Fibroblast of peridontal ligament (primary cell): ENCODE measurements around the gene KRT17.
"Not testable (repeated sequence)": the region's sequence is repeated elsewhere in the genome, so short reads cannot be mapped to it uniquely, and the experiment has no call there.

Experiments used
- DNase-seq: peaks from one replicate; pipeline ENCODE4 v3.0.0-alpha.2; 2010; ENCODE audit errors: extremely low read depth

KRT17 gene

GRCh38 chr17:41653892-41654677 is 29.7 kb upstream of the KRT17 start:
- DNase-seq: no peak

DNA sequence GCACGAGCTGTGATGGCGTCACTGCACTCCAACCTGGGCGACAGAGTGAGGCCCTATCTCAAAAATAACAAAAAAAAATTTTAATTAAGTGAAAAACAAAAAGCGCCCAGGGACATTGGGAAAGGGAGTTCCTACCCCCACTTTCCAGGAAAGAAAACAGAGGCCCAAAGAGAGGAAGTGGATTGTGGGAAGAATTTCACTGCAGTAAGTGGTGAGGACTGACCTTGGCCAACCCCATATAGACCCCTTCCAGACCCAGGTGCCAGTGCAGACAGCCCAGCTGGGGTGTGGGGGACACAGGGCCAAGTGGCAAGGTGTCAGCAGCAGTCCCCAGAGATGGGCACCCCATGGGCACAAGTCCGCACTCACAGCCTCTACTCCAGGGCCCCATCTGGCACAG is 29.0 kb upstream of the KRT17 start:
- DNase-seq: no peak

GRCh38 chr17:41652461-41652970 is 28.1 kb upstream of the KRT17 start:
- DNase-seq: no peak

- DNase-seq: no peak
Observed at GRCh38 chr17:41651625-41652460, 27.5 kb upstream of the KRT17 start.

DNA sequence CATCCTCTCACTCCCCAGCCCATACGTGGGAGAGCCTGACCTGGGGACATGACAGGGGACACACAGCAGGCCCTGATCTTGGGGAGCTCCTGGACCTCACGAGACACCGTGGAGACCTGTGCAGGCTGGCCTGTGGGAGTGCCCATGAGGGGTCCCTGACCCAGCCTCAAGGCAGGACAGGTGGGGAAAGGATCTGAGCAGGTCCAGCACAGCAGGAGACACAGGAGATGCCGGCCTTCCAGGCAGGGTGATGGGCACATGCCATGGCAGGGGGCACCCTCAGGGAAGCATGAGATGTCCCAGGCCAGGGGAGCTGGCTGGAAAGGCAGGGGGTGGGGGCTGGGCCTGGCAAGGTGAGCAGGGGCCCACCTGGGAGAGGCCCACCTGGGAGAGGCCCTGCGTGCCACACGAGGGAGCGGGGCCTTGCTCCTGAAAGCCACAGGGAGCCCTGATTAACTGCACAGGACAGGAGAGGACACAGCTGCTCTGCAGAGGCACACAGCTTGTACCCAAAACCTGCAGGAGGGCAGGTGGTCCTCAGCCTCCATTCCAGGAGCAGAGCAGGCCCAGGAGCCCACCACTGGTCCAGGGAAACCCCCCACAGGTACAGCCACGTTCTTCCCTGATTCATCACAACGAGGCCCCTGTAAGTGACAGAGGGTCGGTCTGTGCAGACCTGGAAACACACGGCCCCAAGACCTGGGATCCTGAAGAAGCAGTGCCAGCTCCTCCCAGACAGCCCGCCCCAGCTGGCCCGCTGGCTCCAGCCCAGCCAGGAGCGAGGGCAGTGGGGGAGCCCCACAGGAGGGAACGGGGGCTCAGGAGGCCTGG is 26.6 kb upstream of the KRT17 start:
- no peak for DNase-seq

- no peak for DNase-seq
Observed at GRCh38 chr17:41649923-41650519, 25.6 kb upstream of the KRT17 start.

GRCh38 chr17:41648411-41649195 is 24.2 kb upstream of the KRT17 start:
- DNase-seq: peak; percentile 85

DNA sequence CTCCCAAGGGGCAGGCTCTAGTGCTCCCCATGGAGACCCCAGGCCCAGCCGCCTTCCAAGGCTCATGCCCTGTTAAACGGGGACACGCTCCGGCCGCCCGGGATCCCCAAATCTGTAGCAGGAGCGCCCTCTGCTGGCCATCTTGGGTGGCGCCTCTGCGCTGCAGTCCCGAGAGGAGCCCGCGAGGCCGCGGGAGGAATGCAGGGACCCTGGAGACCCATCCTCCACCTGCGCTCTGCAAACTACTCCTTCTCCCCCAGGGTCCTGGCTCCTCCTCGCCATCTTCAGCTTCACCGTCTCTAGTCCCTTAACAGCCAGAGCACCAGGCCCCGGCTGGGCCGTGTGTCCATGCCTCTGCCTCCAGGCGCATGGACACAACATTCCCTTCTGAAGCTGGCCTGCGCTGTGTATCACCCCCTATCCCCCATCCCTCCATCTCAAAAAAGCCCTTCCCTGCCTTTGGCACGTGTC is 23.6 kb upstream of the KRT17 start:
- peak; percentile 62 for DNase-seq

- DNase-seq: no peak
Observed at GRCh38 chr17:41647038-41647813, 22.9 kb upstream of the KRT17 start.

DNA sequence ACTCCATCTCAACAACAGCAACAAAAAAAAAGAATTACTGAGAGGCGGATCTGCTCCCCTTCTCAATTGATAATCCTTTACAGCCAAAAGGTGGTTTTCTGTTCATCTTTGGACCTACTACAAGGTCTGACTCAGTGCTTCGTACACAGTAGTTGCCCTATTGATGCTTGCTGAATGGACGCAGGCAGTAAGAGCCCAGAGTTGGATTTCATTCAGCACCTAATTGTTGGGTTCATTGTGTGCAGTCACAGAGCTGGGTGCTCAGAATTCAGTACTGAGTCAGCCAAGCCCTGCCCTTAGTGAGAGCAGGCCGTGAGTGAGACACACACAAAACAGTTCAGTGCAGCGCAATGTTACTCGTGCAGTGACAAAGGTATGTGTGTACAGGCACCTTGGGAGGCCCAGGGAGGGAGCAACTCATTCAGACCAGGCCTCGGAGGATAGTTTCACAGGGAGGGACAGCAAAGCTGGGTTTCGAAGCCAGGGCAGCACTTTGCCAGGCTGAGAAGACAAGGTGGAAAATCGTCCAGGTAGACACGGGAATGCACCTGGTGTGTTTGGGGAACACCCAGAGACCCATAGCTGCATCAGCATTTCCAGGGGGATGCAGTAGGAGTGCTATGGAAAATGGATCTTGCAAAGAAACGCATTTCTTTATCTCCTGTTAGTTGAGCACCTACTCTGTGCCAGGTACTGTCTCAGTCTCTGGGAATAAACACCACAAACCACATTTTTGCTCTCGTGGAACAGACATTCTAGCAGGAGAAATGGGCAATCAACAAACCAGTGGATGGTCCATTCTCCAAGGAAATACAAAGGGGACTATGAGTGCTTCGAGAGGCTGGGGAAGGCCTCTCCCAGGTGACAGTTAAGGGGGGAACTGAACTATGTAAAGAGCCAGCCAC is 18.1 kb upstream of the KRT17 start:
- no peak for DNase-seq

- DNase-seq: not testable (repeated sequence)
Observed at GRCh38 chr17:41640596-41640995, 16.2 kb upstream of the KRT17 start.

DNA sequence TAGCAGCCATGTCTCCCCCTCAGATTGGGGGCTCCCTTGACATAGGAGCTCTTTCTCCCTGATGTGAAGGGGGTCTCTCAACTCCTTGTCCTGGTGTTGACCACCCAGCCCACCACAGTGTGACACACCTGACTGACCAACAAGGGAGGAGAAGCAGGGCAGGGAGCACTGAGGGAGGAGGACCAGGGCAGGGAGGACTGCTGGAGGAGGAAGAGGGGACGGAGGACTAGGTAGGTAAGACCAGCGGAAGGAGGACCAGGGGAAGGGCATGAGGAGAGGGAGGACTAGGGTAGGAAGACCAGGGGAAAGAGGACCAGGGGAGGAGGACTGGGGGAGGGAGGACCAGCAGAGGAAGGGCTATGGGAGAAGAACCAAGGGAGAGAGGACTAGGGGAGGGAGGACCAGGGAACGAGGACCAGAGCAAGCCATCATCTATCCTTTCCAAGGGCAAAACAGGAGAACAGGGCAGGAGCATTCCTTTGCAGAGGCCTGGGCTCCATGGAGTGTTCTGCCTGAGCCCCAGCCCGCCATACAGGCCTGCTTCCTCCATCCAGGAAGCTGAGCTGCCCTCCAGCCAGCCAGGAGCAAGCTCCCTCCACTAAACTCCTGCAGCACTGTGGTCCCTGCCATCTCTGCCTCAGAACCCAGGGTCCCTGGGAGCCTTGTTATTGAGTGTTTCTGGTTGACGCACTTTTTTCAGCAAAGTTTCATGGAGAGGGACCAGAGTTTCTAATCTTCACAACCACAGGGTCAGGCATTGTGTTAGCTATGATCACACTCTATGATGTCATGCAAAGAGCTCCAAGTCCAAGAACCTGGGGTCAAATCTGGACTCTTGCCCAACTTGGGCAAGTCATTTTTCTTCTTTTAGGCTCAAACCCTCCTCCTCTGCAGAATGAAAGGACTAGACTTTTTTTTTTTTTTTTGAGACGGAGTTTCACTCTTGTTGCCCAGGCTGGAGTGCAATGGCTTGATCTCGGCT is 15.4 kb upstream of the KRT17 start:
- DNase-seq: peak; percentile 27

DNA sequence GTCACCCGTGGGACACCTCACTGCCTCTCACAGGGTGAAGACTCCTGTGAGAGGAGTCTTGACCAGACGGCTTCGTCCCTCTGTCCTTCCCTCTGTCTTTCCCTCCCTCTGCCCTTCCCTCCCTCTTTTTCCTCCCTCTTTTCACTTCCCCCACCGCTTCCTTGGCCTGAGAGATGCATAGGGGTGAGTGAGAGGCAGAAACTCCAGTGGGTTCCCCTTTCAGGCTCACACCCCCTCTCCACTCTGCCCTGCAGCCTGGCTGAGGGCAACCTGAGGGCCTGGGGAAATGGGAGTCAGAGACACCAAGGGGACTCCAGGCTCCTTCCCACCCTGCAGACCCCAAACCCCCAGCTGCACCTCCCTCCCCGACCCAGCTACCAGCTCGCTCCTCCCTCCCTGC is 14.6 kb upstream of the KRT17 start:
- DNase-seq: no peak

DNA sequence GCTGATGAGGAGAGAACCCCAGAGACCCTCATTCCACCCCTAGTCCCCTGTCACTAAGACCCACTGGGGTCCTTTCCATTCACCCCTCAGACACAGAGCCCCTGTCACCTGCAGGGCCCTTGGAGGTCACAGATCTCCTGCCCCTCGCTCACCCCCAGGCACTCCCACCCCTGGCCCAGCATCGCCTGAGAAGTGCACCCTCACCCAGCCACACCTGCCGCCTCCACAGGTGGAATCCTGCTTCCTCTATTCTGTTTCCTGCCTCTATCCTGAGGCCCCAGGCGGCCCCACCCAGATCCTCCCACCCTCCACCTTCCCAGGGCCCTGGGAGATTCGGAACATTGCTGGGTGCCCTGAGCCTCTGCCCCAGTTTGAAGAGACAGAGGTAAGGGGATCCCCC is 13.8 kb upstream of the KRT17 start:
- no peak for DNase-seq

- DNase-seq: no peak
Observed at GRCh38 chr17:41636652-41637051, 12.3 kb upstream of the KRT17 start.

DNA sequence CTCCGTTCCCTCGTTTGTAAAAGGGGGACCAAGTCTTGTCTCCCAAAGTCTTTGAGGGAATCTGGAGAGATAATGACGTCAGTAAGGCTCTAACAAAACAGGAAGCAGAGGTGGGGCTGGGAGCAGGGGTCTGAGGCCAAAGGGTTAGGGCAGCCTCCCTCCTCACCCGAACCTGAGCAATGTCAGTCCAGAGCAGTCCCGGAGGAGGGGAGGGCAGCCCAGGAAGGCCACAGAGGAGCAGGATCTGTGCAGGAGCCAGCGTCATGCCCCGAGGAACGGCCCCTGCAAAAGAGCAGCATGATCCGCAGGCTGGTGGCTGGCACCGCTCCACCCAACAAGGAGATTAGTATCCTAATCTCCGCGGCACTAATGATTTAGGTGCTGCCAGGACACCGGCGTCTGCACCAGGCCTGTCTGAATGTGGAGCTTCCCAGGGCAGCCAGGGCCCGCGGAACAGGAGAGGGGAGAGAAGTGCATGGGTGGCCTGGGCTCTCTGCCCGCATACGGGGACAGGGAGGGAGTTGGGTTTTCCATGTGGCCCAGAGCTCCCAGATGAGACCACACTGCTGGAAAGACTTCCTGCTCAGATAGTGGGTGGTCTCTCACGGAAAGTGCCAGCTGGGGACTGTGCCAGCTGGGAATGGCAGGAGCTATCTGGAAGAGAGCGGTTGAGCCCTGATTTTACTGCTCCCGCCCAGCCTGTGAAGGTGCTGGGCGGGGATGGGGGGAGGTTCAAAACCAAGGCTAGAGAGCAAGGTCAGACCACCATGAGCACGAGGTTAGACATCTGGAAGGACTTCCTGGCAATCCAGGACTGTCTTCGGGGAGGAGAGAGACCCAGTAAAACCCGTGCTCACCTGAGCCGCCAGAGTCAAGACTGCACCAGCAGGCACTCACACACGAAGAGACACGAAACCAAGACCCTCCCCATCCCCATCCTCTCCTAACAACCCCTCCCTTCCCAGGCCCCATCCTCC is 11.0 kb upstream of the KRT17 start:
- DNase-seq: no peak
